Type B pancreatic cell (in vitro differentiated cells): ENCODE data around the gene SEC16A. TPM values are rescaled to one million over a fixed set of nuclear protein-coding genes. Genes with fewer than 3 reads are reported as not detected.

Experiments
- DNase-seq: peaks from one replicate; pipeline ENCODE4 v3.0.0; 2021; ENCODE audit warnings: mixed read lengths; ENCODE audit not compliant: unreplicated experiment; ENCODE audit errors: extremely low spot score
- H3K27ac Mint-ChIP-seq: 2 replicates; pipeline ENCODE4 v1.8.0; 2021; ENCODE audit warnings: mild to moderate bottlenecking, mixed read lengths
- H3K27me3 Mint-ChIP-seq: 2 replicates; pipeline ENCODE4 v1.8.0; 2021; ENCODE audit warnings: mixed read lengths
- H3K36me3 Mint-ChIP-seq: 2 replicates; pipeline ENCODE4 v1.8.0; 2021; ENCODE audit warnings: mixed read lengths
- H3K4me1 Mint-ChIP-seq: one replicate; pipeline ENCODE4 v1.8.0; 2021; ENCODE audit warnings: mixed read lengths; ENCODE audit not compliant: unreplicated experiment
- H3K4me3 Mint-ChIP-seq: 2 replicates; pipeline ENCODE4 v1.8.0; 2021; ENCODE audit warnings: mild to moderate bottlenecking, mixed read lengths
- H3K9me3 Mint-ChIP-seq: 2 replicates; pipeline ENCODE4 v1.8.0; 2021; ENCODE audit warnings: mixed read lengths
- CTCF ChIP-seq: fragments of 200-600 bp; sonication (generic); conservative IDR thresholded peaks from 2 replicates; pipeline ENCODE4 v1.5.0; 2021; ENCODE audit warnings: antibody characterized with exemption, mild to moderate bottlenecking
- total RNA-seq: library from RNA; stranded (reverse); gene quantifications from 2 replicates; pipeline ENCODE4 v1.2.1, GENCODE V29; 2021; ENCODE audit warnings: low replicate concordance

The SEC16A gene
- total RNA-seq, 1 donor from 2014 or later, result 74.6 TPM

DNA sequence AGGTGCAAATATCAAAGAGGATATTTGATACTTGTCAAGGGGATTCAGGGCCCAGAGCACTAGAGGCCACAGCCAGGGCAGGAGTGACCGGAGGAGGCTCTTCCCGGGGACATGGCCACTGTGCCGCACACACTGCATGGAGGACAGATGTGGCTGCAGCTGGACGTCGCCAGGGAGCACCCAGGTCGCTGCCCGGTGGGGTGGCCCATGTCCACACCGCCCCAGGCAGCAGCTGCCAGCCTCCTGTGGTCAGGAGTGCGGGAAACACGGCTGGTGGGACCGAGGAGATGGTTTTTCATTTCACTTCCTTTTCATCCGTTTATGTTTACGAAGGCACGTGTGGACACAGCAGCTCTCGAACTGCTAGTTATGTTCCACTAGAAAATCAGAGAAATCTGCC is 15.1 kb downstream of the SEC16A start:
- Mint-ChIP-seq H3K27ac (no peak overlapping the region), H3K9me3 (no peaks in the 10 kb centered on the region), H3K27me3 (no peaks in the 10 kb centered on the region), H3K4me3 (no peak overlapping the region), H3K4me1 (no peaks in the 10 kb centered on the region), H3K36me3 (peaks cover 15% of the 10 kb centered on the region)
- no peak for TF ChIP-seq CTCF
- DNase-seq, result no peak

- H3K4me3 Mint-ChIP-seq, result no peak overlapping the region
- TF ChIP-seq CTCF, result no peak
- H3K9me3 Mint-ChIP-seq, result no peaks in the 10 kb centered on the region
- no peak for DNase-seq
- no peaks in the 10 kb centered on the region for H3K4me1 Mint-ChIP-seq
- H3K27me3 Mint-ChIP-seq, result no peaks in the 10 kb centered on the region
- peaks cover 15% of the 10 kb centered on the region for H3K36me3 Mint-ChIP-seq
- H3K27ac Mint-ChIP-seq, result no peak overlapping the region
These were observed 16.7 kb downstream of the SEC16A start for GRCh38 chr9:136466155-136466541.

DNA sequence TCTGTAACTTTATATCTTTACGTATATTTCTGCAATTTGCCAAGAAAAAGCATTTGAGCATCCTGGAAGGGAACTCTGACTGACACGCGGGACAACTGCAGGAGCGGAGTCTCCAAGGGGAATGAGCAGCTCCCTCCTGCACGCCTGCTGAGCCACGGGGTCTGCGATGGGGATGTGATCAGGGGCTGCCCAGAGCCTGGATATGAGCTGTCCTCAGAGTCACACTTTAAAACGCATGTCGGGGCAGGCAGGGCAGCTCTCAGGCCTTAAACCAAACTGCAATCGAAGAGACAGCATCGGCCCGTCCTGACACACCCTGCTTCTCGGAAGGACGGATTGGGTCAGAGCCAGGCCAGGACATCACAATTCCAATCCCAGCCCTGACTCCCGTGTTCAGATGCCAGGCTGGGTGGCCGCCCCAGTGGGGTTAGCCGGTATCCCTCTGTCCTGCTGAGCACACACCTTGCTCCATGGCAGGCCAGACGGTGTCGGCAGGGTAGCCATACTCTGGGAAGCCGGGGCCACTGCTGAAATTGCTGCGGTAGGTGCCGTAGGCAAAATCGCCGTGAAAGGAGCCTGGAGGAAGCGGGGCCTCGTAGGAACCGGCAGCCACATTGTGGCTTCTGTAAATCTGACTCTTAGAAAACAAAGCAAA is 17.2 kb downstream of the SEC16A start:
- Mint-ChIP-seq H3K27me3 (no peaks in the 10 kb centered on the region), H3K9me3 (no peaks in the 10 kb centered on the region), H3K27ac (no peak overlapping the region), H3K36me3 (peaks cover 15% of the 10 kb centered on the region), H3K4me1 (no peaks in the 10 kb centered on the region), H3K4me3 (no peak overlapping the region)
- no peak for TF ChIP-seq CTCF
- DNase-seq, result no peak

DNA sequence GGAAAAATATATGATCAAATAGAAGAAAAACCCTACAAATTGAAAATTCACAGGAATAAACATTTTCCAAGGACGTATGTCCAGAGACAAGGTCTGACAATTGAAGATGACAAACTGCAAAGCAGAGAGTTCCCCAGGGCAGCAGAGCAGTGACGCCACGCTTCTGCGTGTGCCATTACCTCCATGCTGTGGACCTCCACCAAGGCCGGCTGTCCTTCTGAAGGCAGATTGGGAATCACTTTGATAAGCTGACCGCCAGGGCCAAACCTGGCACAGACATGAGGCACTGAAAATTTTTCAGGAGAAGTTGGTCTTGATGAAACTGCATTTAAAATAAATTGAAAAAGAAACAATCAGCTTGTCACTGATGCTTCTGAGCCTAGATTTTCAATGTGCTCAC is 18.6 kb downstream of the SEC16A start:
- H3K9me3 Mint-ChIP-seq, result no peaks in the 10 kb centered on the region
- no peak for DNase-seq
- H3K4me1 Mint-ChIP-seq, result no peaks in the 10 kb centered on the region
- no peak overlapping the region for H3K4me3 Mint-ChIP-seq
- H3K36me3 Mint-ChIP-seq, result peaks cover 15% of the 10 kb centered on the region
- H3K27me3 Mint-ChIP-seq, result no peaks in the 10 kb centered on the region
- TF ChIP-seq CTCF, result no peak
- no peak overlapping the region for H3K27ac Mint-ChIP-seq

DNA sequence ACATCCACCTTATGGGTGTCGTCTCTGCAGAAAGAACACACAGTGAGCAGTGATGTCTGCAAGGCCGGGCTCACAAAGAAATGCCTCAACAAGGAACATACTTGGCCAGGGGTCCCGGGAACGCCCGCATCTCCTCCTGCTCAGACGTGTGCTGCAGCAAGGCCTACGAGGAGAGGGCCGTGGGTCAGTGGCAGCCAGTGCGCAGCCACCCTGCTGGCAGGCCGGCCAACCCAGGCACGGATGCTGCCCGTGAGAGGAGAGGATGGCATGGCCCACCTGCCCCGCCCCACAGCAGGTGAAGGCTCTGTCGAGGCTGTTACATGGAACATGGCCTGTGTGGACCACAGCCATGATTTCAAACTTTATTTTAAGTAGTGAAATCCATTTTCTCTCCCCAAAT is 19.3 kb downstream of the SEC16A start:
- no peak for TF ChIP-seq CTCF
- Mint-ChIP-seq H3K36me3 (peaks cover 18% of the 10 kb centered on the region), H3K4me3 (no peak overlapping the region)

DNA sequence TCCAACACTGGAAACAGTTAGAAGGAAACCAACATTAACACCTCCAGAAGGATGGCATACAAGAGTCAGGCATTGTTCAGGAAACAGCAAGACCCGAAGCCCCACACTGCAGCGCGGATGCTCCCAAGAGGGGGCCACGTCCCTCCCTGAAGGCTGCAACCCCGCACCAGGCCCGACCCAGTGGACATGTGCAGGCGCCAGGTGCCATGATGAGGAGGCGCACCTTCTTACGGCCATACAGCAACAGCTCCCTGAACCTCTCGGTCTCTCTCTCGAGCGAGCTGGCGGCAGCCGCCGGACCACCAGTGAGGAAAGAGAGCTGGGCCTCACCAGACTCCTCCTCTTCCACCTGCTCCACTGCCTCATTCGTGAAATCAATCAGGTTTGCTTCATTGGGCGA is 20.2 kb downstream of the SEC16A start:
- no peaks in the 10 kb centered on the region for H3K9me3 Mint-ChIP-seq
- no peak overlapping the region for H3K4me3 Mint-ChIP-seq
- no peak for DNase-seq
- H3K4me1 Mint-ChIP-seq, result no peaks in the 10 kb centered on the region
- H3K27me3 Mint-ChIP-seq, result no peaks in the 10 kb centered on the region
- no peak for TF ChIP-seq CTCF
- peak overlapping the region; percentile 36 for H3K27ac Mint-ChIP-seq
- peaks cover 18% of the 10 kb centered on the region for H3K36me3 Mint-ChIP-seq

More for the DNA sequence above, 19.3 kb downstream of the SEC16A start:
- H3K27me3 Mint-ChIP-seq, result no peaks in the 10 kb centered on the region
- H3K9me3 Mint-ChIP-seq, result no peaks in the 10 kb centered on the region
- H3K4me1 Mint-ChIP-seq, result no peaks in the 10 kb centered on the region
- no peak for DNase-seq
- no peak overlapping the region for H3K27ac Mint-ChIP-seq
